HL-60/S4 (cell line): ENCODE results near the gene ZNRF4.

Source experiments
- in situ Hi-C: fragments of 300-500 bp; cut with MboI; formaldehyde crosslinking; loops from 2 replicates; pipeline ENCODE4 v1.14.3; 2022; ENCODE audit warnings: low sequenced_read_pairs

The ZNRF4 gene

GRCh38 chr19:5501907-5502306 is 46.7 kb downstream of the ZNRF4 start:
- in situ Hi-C loops = no loop called here

- in situ Hi-C loops = no loop called here
Measured at GRCh38 chr19:5503598-5503997, 48.4 kb downstream of the ZNRF4 start.

- in situ Hi-C loops = no loop called here
Measured at GRCh38 chr19:5504114-5504513, 48.9 kb downstream of the ZNRF4 start.
